ENCODE data around the gene RASSF8.
A peak's percentile ranks its signal among the peaks of the same experiment; 100 is the strongest.

DNA sequence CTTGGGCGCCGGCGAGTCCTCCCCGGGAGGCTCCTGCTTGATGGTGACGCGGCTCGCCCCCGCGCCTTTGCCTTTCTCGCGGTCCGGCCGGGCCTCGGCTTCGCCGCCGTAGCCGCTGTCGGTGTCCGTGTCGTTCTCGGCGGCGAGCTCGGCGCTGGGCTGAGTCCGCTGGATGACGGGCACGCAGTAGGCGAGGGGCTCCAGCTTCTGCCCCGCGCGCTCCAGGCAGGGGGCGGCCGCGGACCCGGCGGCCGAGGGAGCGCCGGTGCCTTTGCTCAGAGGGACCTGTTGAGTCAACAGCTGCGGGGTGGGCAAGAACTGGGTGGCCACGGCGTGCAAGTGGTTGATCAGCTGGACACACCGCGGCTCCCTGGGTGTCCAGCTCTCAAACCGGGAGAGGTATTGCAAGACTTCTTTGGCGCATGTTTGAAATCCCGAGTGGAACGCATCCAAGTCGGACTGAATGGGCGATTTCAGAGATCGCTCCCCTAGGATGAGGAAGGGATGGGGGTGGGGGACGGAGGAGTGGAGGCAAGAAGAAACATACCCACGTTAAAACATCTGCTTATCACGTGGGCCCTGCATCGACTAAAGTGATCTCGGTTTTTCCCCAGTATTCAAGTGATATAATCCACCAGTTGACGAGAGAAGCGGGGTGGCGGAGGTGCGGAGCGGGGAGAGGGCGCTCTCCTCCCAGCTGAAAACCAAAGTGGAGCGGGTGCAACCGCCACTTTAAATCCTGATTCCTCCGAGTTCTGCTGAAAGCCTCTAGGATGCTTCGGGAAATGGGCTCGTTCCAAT is 164.4 kb downstream of the RASSF8 start:
- TF ChIP-seq, protein P1, sequence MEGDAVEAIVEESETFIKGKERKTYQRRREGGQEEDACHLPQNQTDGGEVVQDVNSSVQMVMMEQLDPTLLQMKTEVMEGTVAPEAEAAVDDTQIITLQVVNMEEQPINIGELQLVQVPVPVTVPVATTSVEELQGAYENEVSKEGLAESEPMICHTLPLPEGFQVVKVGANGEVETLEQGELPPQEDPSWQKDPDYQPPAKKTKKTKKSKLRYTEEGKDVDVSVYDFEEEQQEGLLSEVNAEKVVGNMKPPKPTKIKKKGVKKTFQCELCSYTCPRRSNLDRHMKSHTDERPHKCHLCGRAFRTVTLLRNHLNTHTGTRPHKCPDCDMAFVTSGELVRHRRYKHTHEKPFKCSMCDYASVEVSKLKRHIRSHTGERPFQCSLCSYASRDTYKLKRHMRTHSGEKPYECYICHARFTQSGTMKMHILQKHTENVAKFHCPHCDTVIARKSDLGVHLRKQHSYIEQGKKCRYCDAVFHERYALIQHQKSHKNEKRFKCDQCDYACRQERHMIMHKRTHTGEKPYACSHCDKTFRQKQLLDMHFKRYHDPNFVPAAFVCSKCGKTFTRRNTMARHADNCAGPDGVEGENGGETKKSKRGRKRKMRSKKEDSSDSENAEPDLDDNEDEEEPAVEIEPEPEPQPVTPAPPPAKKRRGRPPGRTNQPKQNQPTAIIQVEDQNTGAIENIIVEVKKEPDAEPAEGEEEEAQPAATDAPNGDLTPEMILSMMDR (conservative IDR thresholded peaks at IDR 0.05): peak; percentile 28; the same call in 1 of the 2 replicates
- no peak for TF ChIP-seq EZH2 (IDR thresholded peaks at IDR 0.05; ENCODE audit: low read depth)

Data from PC-9 (cell line).